Heart right ventricle (tissue), 16 donors: ENCODE results near the gene PDZD2. TPM values are rescaled to one million over a fixed set of nuclear protein-coding genes. Genes with fewer than 3 reads are reported as not detected.

Experiments used
- ATAC-seq, 8 donors: fragments of 200-7000 bp; cut with Tn5 transposase; one replicate each; pipeline ENCODE4 v1.9.1; 2020; ENCODE audit warnings: mild to moderate bottlenecking in 8 of 8, moderate library complexity in 8 of 8, moderate number of reproducible peaks in 1 of 8
- DNase-seq, 2 donors: peaks; one replicate each; pipeline ENCODE4 v3.0.0-alpha.2; 2020
- H3K27ac ChIP-seq, 10 donors: fragments of 200-600 bp; sonication (generic) in 2 of 10; one replicate each; pipeline versions ENCODE4 v1.5.0 to v1.8.0; 2020 to 2022; ENCODE audit warnings: mild to moderate bottlenecking in 3 of 10
- H3K27me3 ChIP-seq, 7 donors: fragments of 200-600 bp; one replicate each; pipeline ENCODE4 v1.8.0; 2021 to 2022; ENCODE audit warnings: mild to moderate bottlenecking in 2 of 7
- H3K36me3 ChIP-seq, 9 donors: fragments of 200-600 bp; sonication (generic) in 1 of 9; one replicate each; pipeline versions ENCODE4 v1.5.0 to v1.8.0; 2020 to 2022; ENCODE audit warnings: mild to moderate bottlenecking in 2 of 9
- H3K4me1 ChIP-seq, 9 donors: fragments of 200-600 bp; sonication (generic) in 1 of 9; one replicate each; pipeline versions ENCODE4 v1.5.0 to v1.8.0; 2020 to 2022; ENCODE audit warnings: mild to moderate bottlenecking in 4 of 9
- H3K4me3 ChIP-seq, 10 donors: fragments of 200-600 bp; sonication (generic) in 2 of 10; one replicate each; pipeline versions ENCODE4 v1.5.0 to v1.8.0; 2020 to 2022; ENCODE audit warnings: mild to moderate bottlenecking in 7 of 10, moderate library complexity in 2 of 10
- H3K9me3 ChIP-seq, 11 donors: fragments of 200-600 bp in 10 of 11; sonication (generic) in 2 of 11; one replicate each; pipeline versions ENCODE4 v1.5.0 to v1.8.0; 2013 to 2022; ENCODE audit warnings: mild to moderate bottlenecking in 2 of 11, control low read depth in 1 of 11, moderate library complexity in 1 of 11
- CTCF ChIP-seq, 9 donors: fragments of 200-600 bp; sonication (generic) in 2 of 9; IDR thresholded peaks; one replicate each; pipeline versions ENCODE4 v1.5.0 to v1.8.0; 2021 to 2022; ENCODE audit warnings: antibody characterized with exemption in 9 of 9, mild to moderate bottlenecking in 5 of 9, moderate library complexity in 1 of 9
- WGBS, 2 donors: extraction: QIAGEN DNeasy Blood & Tissue Kit; methylation state at CpG; one replicate each; pipeline ENCODE4 v1.1.7; 2013; ENCODE audit warnings: inconsistent platforms in 1 of 2; 5-methylcytosine and 5-hydroxymethylcytosine counted together
- intact Hi-C, 10 donors: fragments of 100-400 bp; cut with DNase I; formaldehyde crosslinking; loops; one replicate each; pipeline versions ENCODE4 v1.11.1 to v1.14.2; 2022
- polyA plus RNA-seq, 2 donors: library from polyadenylated mRNA; stranded (reverse); fragments of 200-250 nt; gene quantifications; one replicate each; pipeline ENCODE4 v1.2.3, GENCODE V29; 2013
- total RNA-seq, 10 donors: library from RNA; stranded (reverse); fragmentation: NEBNext Ultra II Directional in 3 of 10; extraction: Animal tissue kit (Norgen Biotek cat#: 25700) in 3 of 10; gene quantifications; one replicate each; pipeline versions ENCODE4 v1.2.1 to v1.2.4, GENCODE V29; 2021 to 2023
- donor health status: Arrhythmogenic right ventricular cardiomyopathy.
- donor health status: ischemic (EF 13 %, LVEDD 7.1; RV severe dilation, severe dysfunction).
- donor health status: healthy with polysubstance abuse.
- donor health status: DM: no; HTN: yes; CAD: no.
- donor health status: DM: no; HTN: no; CAD: no.
- donor health status: ischemic (EF 25% LVEDD 6.9; RV normal size, moderate dysfunction).
- donor health status: ischemic (EF 25% LVEDD 5.7; RV mildly dilated, moderate dysfunction).
- donor health status: healthy.
- donor health status: DM: yes; HTN: yes; CAD: no.
- donor health status: Ischemic cardiomyopathy.
- donor health status: ischemic (EF 35%, LVEDD 5.7; RV mildly dilated, moderate dysfunction).
- donor health status: nonischemic (EF 11% LVEDD 7.7; RV severe dilation, severe dysfunction).
- donor health status: DM: yes; HTN: yes; CAD: no.
- donor health status: PGD.
- donor health status: ischemic (EF 29% LVEDD 5.4; RV normal size, mild dysfunction).
- donor health status: nonischemic (EF 23%, LVEDD 6.1; RV moderate dilation, normal function).

PDZD2 gene
- total and polyA plus RNA-seq, 12 donors, result 9.0 to 117 (median 82.5) TPM

- intact Hi-C loops, result no loop called here
- Histone ChIP-seq H3K27ac (no peak overlapping the region), H3K9me3 (no peaks in the 10 kb centered on the region), H3K36me3 (no peaks in the 10 kb centered on the region), H3K27me3 (no peaks in the 10 kb centered on the region), H3K4me1 (peaks cover 0 to 54% (median 24%) of the 10 kb centered on the region in 9 donors), H3K4me3 (no peak overlapping the region)
- DNase-seq, result no peak
- no peak for TF ChIP-seq CTCF (IDR thresholded peaks at IDR 0.05)
- ATAC-seq, result peak in 4 of 8 donors; percentile 12 to 25 (median 18)
- WGBS, 2 donors, result 75 to 82% methylated on average over 13 of the region's 13 CpGs
Observed at GRCh38 chr5:31944684-31945445, 305.9 kb downstream of the PDZD2 start.

- WGBS, 2 donors, result 78 to 82% methylated on average over 5 of the region's 5 CpGs
- no peak for TF ChIP-seq CTCF (IDR thresholded peaks at IDR 0.05)
- Histone ChIP-seq H3K4me3 (no peak overlapping the region), H3K27me3 (no peaks in the 10 kb centered on the region), H3K9me3 (peaks cover 0 to 5% (median 0%) of the 10 kb centered on the region in 11 donors), H3K4me1 (peaks cover 0 to 44% (median 17%) of the 10 kb centered on the region in 9 donors), H3K27ac (peak overlapping the region in 2 of 10 donors; percentile 3 to 15), H3K36me3 (peaks cover 0 to 7% (median 0%) of the 10 kb centered on the region in 9 donors)
- DNase-seq (no peak), ATAC-seq (no peak)
- intact Hi-C loops, result no loop called here
Observed at GRCh38 chr5:31948006-31948405, 309.1 kb downstream of the PDZD2 start.

GRCh38 chr5:31952067-31952466 is 313.1 kb downstream of the PDZD2 start:
- H3K4me1 ChIP-seq, result peaks cover 0 to 33% (median 7%) of the 10 kb centered on the region in 9 donors
- ATAC-seq (no peak), DNase-seq (no peak)
- H3K27me3 ChIP-seq, result no peaks in the 10 kb centered on the region
- peaks cover 0 to 7% (median 0%) of the 10 kb centered on the region in 9 donors for H3K36me3 ChIP-seq
- H3K27ac ChIP-seq, result no peak overlapping the region
- TF ChIP-seq CTCF (IDR thresholded peaks at IDR 0.05), result no peak
- no peak overlapping the region for H3K4me3 ChIP-seq
- H3K9me3 ChIP-seq, result peaks cover 0 to 9% (median 0%) of the 10 kb centered on the region in 11 donors
- intact Hi-C loops, result no loop called here

- peaks cover 0 to 28% (median 0%) of the 10 kb centered on the region in 9 donors for H3K4me1 ChIP-seq
- DNase-seq, result no peak
- H3K36me3 ChIP-seq, result peaks cover 0 to 7% (median 0%) of the 10 kb centered on the region in 9 donors
- 91 to 95% methylated on average over 3 of the region's 3 CpGs for WGBS, 2 donors
- no peaks in the 10 kb centered on the region for H3K27me3 ChIP-seq
- ATAC-seq, result no peak
- TF ChIP-seq CTCF (IDR thresholded peaks at IDR 0.05), result no peak
- no peak overlapping the region for H3K4me3 ChIP-seq
- peaks cover 0 to 9% (median 0%) of the 10 kb centered on the region in 11 donors for H3K9me3 ChIP-seq
- intact Hi-C loops, result no loop called here
- H3K27ac ChIP-seq, result no peak overlapping the region
Observed at GRCh38 chr5:31954091-31954490, 315.2 kb downstream of the PDZD2 start.
